ENCODE measurements around the gene DNAJC16. TPM values are rescaled to one million over a fixed set of nuclear protein-coding genes. Genes with fewer than 3 reads are reported as not detected.
A peak's percentile ranks its signal among the peaks of the same experiment; 100 is the strongest.
"Not testable (repeated sequence)": the region's sequence is repeated elsewhere in the genome, so short reads cannot be mapped to it uniquely, and the experiment has no call there.

The DNAJC16 gene
- total RNA-seq, 2 experiments from 2014 or later = 17.3 to 18.1 TPM

GRCh38 chr1:15491010-15491409 is 35.6 kb upstream of the DNAJC16 start:
- Mint-ChIP-seq H3K4me1 (peaks cover 11% of the 10 kb centered on the region), H3K36me3 (ENCODE audit: low read depth) (peaks cover 18% of the 10 kb centered on the region)
- H3K9me3 Mint-ChIP-seq, H3K4me3 Mint-ChIP-seq, POLR2A ChIA-PET, H3K27ac Mint-ChIP-seq, H3K27me3 Mint-ChIP-seq: not testable (repeated sequence)
- CTCF ChIA-PET = interaction anchor here (1.7 kb wide), 1 partner anchor 11 kb away, joined by 4 read pairs; no protein-coding TSS in a partner anchor
- DNase-seq = peak; percentile 46

- Mint-ChIP-seq H3K9me3 (no peaks in the 10 kb centered on the region), H3K27me3 (no peaks in the 10 kb centered on the region)
- POLR2A ChIA-PET = no interaction called here
Measured at GRCh38 chr1:15492596-15492995, 34.1 kb upstream of the DNAJC16 start.

GRCh38 chr1:15493869-15494390 is 32.7 kb upstream of the DNAJC16 start:
- H3K27me3 Mint-ChIP-seq = no peaks in the 10 kb centered on the region
- no peak overlapping the region for H3K27ac Mint-ChIP-seq
- CTCF ChIA-PET = no interaction called here
- no peak for DNase-seq
- peaks cover 11% of the 10 kb centered on the region for H3K4me1 Mint-ChIP-seq
- H3K4me3 Mint-ChIP-seq = no peak overlapping the region
- POLR2A ChIA-PET = no interaction called here
- no peaks in the 10 kb centered on the region for H3K9me3 Mint-ChIP-seq
- peaks cover 25% of the 10 kb centered on the region for H3K36me3 Mint-ChIP-seq (ENCODE audit: low read depth)

More at GRCh38 chr1:15492596-15492995, 34.1 kb upstream of the DNAJC16 start:
- no peak for DNase-seq
- CTCF ChIA-PET = interaction anchor here (1.0 kb wide), 1 partner anchor 9 kb away, joined by 3 read pairs; no protein-coding TSS in a partner anchor
- peaks cover 11% of the 10 kb centered on the region for H3K4me1 Mint-ChIP-seq
- no peak overlapping the region for H3K27ac Mint-ChIP-seq
- H3K36me3 Mint-ChIP-seq (ENCODE audit: low read depth) = peaks cover 22% of the 10 kb centered on the region
- no peak overlapping the region for H3K4me3 Mint-ChIP-seq

DNA sequence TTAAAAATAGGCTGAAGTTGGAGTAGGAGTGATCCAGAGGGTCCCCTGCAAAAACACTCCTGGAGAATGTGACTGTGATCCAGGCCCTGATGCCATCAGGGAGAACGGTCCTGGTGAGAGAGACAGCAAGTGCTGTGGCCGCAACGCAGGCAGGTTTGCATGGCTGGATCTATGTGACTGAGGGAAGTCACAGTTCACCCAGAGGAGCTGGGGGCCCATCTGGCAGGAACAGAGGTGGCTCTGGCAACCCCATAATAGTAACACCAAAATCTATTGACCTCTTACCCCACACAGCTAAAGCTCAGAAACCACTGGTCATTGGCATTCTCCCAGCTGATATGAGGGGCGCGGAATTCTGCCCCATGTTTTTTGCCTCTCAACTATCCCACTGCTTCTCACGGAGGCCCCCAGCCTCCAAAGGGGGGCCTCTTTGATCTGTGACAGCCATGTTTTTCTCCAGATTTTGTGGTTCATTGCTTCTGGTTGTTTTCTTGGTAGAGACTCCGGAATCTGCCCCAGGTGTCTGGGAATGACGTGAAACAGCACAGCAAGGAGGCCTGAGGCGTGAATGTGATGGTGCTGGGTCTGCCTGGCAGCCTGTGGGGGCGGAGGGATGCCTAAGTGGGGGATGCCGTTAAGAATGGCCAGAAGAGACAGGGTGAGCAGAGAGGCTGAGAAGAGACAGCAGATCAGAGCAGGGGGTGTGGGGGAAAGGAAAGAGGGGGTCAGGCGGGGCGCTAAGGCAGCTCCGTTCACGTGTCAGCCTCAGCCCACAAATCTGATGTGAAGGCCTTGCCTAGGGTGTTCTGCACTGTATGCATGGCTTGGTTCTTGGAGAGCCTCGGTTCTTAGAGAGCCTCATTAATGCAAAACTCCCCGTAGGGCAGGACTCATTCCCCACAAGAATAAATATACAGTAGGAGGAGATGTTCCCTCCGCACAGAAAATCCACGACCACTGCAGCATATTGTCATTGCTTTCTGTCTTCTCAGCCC is 26.2 kb upstream of the DNAJC16 start:
- no peaks in the 10 kb centered on the region for H3K27me3 Mint-ChIP-seq
- POLR2A ChIA-PET = no interaction called here
- DNase-seq = no peak
- no peak overlapping the region for H3K27ac Mint-ChIP-seq
- H3K36me3 Mint-ChIP-seq (ENCODE audit: low read depth) = peaks cover 25% of the 10 kb centered on the region
- H3K4me1 Mint-ChIP-seq = no peaks in the 10 kb centered on the region
- H3K4me3 Mint-ChIP-seq = no peak overlapping the region
- CTCF ChIA-PET = interaction anchor here (1.2 kb wide), 2 partner anchors 7 to 13 kb away, joined by 3 read pairs; no protein-coding TSS in a partner anchor
- H3K9me3 Mint-ChIP-seq = no peaks in the 10 kb centered on the region

DNA sequence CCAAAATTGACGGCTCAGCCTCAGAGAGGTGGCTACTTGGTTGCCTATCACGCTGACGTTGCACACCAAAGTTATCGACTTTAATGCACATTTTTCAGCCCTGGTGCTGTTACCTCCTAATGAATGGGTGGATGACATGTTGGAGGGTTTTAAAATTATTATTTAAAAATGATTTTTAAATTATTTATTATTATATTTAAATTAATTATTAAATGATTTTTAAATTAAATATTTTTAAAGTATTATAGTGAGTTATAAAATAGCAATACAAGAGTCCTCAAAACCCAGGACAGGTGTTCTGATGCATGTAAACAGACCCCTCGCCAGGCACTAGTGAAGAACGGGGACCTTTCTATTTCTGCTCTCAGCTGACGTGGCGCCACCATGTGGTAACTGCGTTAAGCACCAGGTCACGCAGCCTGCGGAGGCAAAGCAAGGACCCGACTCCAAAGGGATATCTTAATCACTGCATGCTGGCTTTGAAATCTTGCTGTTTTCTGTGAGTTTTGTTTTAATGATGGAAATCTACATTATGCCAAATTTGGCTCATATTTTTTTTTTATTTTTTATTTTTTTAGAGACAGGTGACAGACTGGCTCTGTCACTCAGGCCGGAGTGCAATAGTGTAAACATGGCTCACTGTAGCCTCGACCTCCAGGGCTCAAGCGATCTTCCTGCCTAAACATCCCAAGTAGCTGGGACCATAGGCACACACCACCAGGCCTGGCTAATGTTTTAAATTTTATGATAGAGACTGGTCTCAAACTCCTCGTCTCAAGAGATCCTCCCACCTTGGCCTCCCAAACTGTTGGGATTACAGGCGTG is 25.2 kb upstream of the DNAJC16 start:
- CTCF ChIA-PET = interaction anchor here (0.6 to 1.3 kb wide), 4 partner anchors 8 to 1964 kb away, joined by 3 to 4 read pairs (median 4); no protein-coding TSS in a partner anchor
- Mint-ChIP-seq H3K9me3 (no peaks in the 10 kb centered on the region), H3K36me3 (ENCODE audit: low read depth) (peaks cover 17% of the 10 kb centered on the region), H3K27me3 (no peaks in the 10 kb centered on the region), H3K4me1 (no peaks in the 10 kb centered on the region), H3K4me3 (no peak overlapping the region), H3K27ac (no peak overlapping the region)
- peak; percentile 66 for DNase-seq
- POLR2A ChIA-PET = no interaction called here

DNA sequence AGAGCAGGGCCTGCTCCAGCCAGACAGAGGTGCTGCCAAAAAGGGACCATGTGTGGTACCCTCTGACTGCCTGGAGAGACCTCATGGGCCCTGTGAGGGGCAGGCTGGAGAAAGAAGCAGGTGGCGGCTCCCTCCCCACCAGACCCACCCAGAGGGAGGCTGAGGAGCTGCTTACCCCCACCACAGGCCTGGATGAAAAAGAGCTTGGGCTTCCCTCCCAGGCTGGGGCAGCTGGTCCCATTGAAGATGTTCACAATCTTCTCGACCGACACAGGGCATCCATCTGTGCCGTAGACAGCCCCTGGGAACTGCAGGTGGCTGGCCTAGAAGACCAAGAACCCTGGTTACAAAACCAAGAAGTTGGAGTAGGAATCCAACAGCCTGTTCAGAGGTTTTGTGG is 22.2 kb upstream of the DNAJC16 start:
- Mint-ChIP-seq H3K36me3 (ENCODE audit: low read depth) (peaks cover 14% of the 10 kb centered on the region), H3K9me3 (no peaks in the 10 kb centered on the region), H3K4me3 (no peak overlapping the region), H3K4me1 (no peaks in the 10 kb centered on the region), H3K27me3 (no peaks in the 10 kb centered on the region), H3K27ac (no peak overlapping the region)
- no peak for DNase-seq
- POLR2A ChIA-PET = no interaction called here
- CTCF ChIA-PET = no interaction called here

GRCh38 chr1:15506831-15507230 is 19.8 kb upstream of the DNAJC16 start:
- Mint-ChIP-seq H3K27me3 (no peaks in the 10 kb centered on the region), H3K4me1 (peaks cover 5% of the 10 kb centered on the region), H3K27ac (no peak overlapping the region), H3K9me3 (no peaks in the 10 kb centered on the region), H3K4me3 (no peak overlapping the region), H3K36me3 (ENCODE audit: low read depth) (peaks cover 21% of the 10 kb centered on the region)
- CTCF ChIA-PET = no interaction called here
- no peak for DNase-seq
- POLR2A ChIA-PET = no interaction called here

- Mint-ChIP-seq H3K27ac (no peak overlapping the region), H3K4me3 (no peak overlapping the region), H3K36me3 (ENCODE audit: low read depth) (peaks cover 26% of the 10 kb centered on the region), H3K9me3 (no peaks in the 10 kb centered on the region), H3K4me1 (peaks cover 5% of the 10 kb centered on the region), H3K27me3 (no peaks in the 10 kb centered on the region)
- no peak for DNase-seq
- ChIA-PET CTCF (no interaction called here), POLR2A (no interaction called here)
Measured at GRCh38 chr1:15507278-15507677, 19.4 kb upstream of the DNAJC16 start.

- H3K36me3 Mint-ChIP-seq (ENCODE audit: low read depth) = peaks cover 35% of the 10 kb centered on the region
- DNase-seq = no peak
- H3K4me3 Mint-ChIP-seq = no peak overlapping the region
- H3K27ac Mint-ChIP-seq = no peak overlapping the region
- CTCF ChIA-PET = interaction anchor here (1.2 kb wide), 1 partner anchor 60 kb away, joined by 3 read pairs; no protein-coding TSS in a partner anchor
- H3K27me3 Mint-ChIP-seq = no peaks in the 10 kb centered on the region
- no peaks in the 10 kb centered on the region for H3K9me3 Mint-ChIP-seq
- peaks cover 14% of the 10 kb centered on the region for H3K4me1 Mint-ChIP-seq
- POLR2A ChIA-PET = no interaction called here
Measured at GRCh38 chr1:15508700-15509487, 17.8 kb upstream of the DNAJC16 start.

- no peak overlapping the region for H3K27ac Mint-ChIP-seq
- POLR2A ChIA-PET = no interaction called here
- peaks cover 41% of the 10 kb centered on the region for H3K36me3 Mint-ChIP-seq (ENCODE audit: low read depth)
- H3K4me1 Mint-ChIP-seq = peaks cover 21% of the 10 kb centered on the region
- H3K27me3 Mint-ChIP-seq = no peaks in the 10 kb centered on the region
- DNase-seq = no peak
- no peaks in the 10 kb centered on the region for H3K9me3 Mint-ChIP-seq
- CTCF ChIA-PET = interaction anchor here (1.2 kb wide), 1 partner anchor 61 kb away, joined by 3 read pairs; no protein-coding TSS in a partner anchor
- no peak overlapping the region for H3K4me3 Mint-ChIP-seq
Measured at GRCh38 chr1:15509586-15509985, 17.1 kb upstream of the DNAJC16 start.

DNA sequence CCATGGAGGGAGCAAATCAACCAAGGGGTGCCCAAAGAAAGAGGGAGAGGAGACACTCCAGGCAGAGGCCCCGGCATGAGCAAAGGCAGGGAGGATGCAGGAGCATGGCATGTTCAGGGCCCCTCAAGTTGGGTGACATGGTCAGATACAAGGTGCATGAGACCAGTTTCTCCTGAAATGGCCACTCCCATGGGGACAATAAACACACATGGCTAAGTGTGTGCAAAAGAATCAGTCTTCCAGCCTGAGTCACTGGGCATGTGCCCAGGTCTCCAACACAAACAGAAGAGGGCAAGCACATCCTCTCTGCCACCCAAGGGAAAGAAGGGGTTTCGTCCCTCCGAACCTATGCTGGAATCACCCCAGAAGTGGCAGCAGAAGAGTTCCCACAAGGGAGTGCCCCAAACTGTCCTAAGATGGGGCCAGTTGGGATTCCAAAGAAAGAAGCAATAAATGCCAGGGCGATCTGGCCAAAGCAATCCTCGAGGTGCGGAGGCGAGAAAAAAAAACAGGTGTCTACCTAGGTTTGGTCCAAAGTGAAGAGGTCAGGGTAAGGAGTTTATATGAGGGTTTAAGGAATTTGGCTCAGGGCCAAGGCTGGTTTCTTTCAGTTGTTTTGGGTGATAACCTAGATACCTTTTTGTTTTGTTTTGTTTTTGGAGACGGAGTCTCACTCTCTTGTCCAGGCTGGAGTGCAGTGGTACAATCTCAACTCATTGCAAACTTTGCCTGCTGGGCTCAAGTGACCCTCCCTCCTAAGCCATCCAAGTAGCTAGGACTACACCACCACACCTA is 15.8 kb upstream of the DNAJC16 start:
- H3K27ac Mint-ChIP-seq = no peak overlapping the region
- ChIA-PET POLR2A (no interaction called here), CTCF (no interaction called here)
- no peaks in the 10 kb centered on the region for H3K27me3 Mint-ChIP-seq
- peaks cover 49% of the 10 kb centered on the region for H3K36me3 Mint-ChIP-seq (ENCODE audit: low read depth)
- H3K4me3 Mint-ChIP-seq = no peak overlapping the region
- DNase-seq = no peak
- no peaks in the 10 kb centered on the region for H3K9me3 Mint-ChIP-seq
- peaks cover 32% of the 10 kb centered on the region for H3K4me1 Mint-ChIP-seq

DNA sequence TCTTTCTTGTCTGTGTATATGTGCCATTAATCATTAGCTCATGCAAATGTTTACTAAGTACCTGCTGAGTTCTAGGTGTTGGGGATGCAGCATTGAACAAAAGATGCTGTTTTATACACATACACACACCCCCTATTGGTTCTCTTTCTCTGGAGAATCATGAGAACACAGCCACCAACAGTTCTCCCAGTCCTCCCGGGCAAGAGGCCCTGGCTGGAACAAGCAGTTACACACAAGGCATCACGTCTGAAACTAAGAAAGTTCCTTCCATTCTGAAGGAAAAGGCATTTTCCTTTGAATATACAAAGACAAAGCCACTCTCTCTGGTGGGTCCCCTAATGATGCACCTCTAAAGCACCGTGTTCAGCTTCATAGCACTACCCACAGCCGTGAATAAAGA is 13.5 kb upstream of the DNAJC16 start:
- POLR2A ChIA-PET = interaction anchor here (1.4 kb wide), 1 partner anchor 169 kb away, joined by 3 read pairs; no protein-coding TSS in a partner anchor
- Mint-ChIP-seq H3K4me3 (no peak overlapping the region), H3K27me3 (no peaks in the 10 kb centered on the region), H3K36me3 (ENCODE audit: low read depth) (peaks cover 67% of the 10 kb centered on the region), H3K27ac (no peak overlapping the region), H3K9me3 (no peaks in the 10 kb centered on the region), H3K4me1 (peaks cover 51% of the 10 kb centered on the region)
- DNase-seq = no peak
- CTCF ChIA-PET = no interaction called here
